ENCODE results near the gene ADAMTSL3.
"Not testable (repeated sequence)": the region's sequence is repeated elsewhere in the genome, so short reads cannot be mapped to it uniquely, and the experiment has no call there.

GRCh38 chr15:83702314-83702713, 48.4 kb downstream of the ADAMTSL3 start:
- not testable (repeated sequence) for TF ChIP-seq PKNOX1 (IDR thresholded peaks at IDR 0.05); CTBP1 (IDR thresholded peaks at IDR 0.05; ENCODE audit: borderline replicate concordance); FOXM1 (IDR thresholded peaks at IDR 0.05; ENCODE audit: borderline replicate concordance); TARDBP (IDR thresholded peaks at IDR 0.05); HDGF (IDR thresholded peaks at IDR 0.05; ENCODE audit: borderline replicate concordance); SUZ12 (IDR thresholded peaks at IDR 0.05); FOXA1 (IDR thresholded peaks at IDR 0.05); BHLHE40 (IDR thresholded peaks at IDR 0.05; ENCODE audit: borderline replicate concordance); ZNF384 (IDR thresholded peaks at IDR 0.05)

All from HEK293T (cell line).